ENCODE data around the gene SMG9. TPM values are rescaled to one million over a fixed set of nuclear protein-coding genes. Genes with fewer than 3 reads are reported as not detected.

SMG9 gene
- total and polyA plus RNA-seq, 2 donors from 2014 or later: 25.1 to 34.6 TPM

GRCh38 chr19:43782311-43782660 is 27.5 kb upstream of the SMG9 start:
- Histone ChIP-seq H3K4me1 (ENCODE audit: control insufficient read depth in 2 of 3, insufficient read depth in 2 of 3, low read depth in 1 of 3, low read length in 3 of 3) (no peaks in the 10 kb centered on the region), H3K4me3 (ENCODE audit: low read length in 3 of 3) (no peak overlapping the region), H3K9me3 (ENCODE audit: control insufficient read depth in 2 of 3, insufficient read depth in 1 of 3, low read length in 3 of 3) (no peaks in the 10 kb centered on the region), H3K9ac (ENCODE audit: low read length in 3 of 3) (no peak overlapping the region), H3K27ac (ENCODE audit: low read depth in 2 of 2, low read length in 2 of 2) (no peak overlapping the region), H3K36me3 (ENCODE audit: control insufficient read depth in 2 of 3, insufficient read depth in 3 of 3, low read length in 3 of 3) (no peaks in the 10 kb centered on the region), H3K27me3 (ENCODE audit: control insufficient read depth, insufficient read depth, low read length) (no peaks in the 10 kb centered on the region)
- TF ChIP-seq, protein P1, sequence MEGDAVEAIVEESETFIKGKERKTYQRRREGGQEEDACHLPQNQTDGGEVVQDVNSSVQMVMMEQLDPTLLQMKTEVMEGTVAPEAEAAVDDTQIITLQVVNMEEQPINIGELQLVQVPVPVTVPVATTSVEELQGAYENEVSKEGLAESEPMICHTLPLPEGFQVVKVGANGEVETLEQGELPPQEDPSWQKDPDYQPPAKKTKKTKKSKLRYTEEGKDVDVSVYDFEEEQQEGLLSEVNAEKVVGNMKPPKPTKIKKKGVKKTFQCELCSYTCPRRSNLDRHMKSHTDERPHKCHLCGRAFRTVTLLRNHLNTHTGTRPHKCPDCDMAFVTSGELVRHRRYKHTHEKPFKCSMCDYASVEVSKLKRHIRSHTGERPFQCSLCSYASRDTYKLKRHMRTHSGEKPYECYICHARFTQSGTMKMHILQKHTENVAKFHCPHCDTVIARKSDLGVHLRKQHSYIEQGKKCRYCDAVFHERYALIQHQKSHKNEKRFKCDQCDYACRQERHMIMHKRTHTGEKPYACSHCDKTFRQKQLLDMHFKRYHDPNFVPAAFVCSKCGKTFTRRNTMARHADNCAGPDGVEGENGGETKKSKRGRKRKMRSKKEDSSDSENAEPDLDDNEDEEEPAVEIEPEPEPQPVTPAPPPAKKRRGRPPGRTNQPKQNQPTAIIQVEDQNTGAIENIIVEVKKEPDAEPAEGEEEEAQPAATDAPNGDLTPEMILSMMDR (IDR thresholded peaks at IDR 0.05; ENCODE audit: borderline replicate concordance, extremely low read depth, insufficient read depth): no peak
- intact Hi-C loops (cut with DNase I): no loop called here
- FAIRE-seq (no peak), DNase-seq (no peak)

GRCh38 chr19:43781630-43782310 is 27.0 kb upstream of the SMG9 start:
- Histone ChIP-seq H3K27me3 (ENCODE audit: control insufficient read depth, insufficient read depth, low read length) (no peaks in the 10 kb centered on the region), H3K4me3 (ENCODE audit: low read length in 3 of 3) (no peak overlapping the region), H3K27ac (ENCODE audit: low read depth in 2 of 2, low read length in 2 of 2) (no peak overlapping the region), H3K4me1 (ENCODE audit: control insufficient read depth in 2 of 3, insufficient read depth in 2 of 3, low read depth in 1 of 3, low read length in 3 of 3) (no peaks in the 10 kb centered on the region), H3K9me3 (ENCODE audit: control insufficient read depth in 2 of 3, insufficient read depth in 1 of 3, low read length in 3 of 3) (no peaks in the 10 kb centered on the region), H3K9ac (ENCODE audit: low read length in 3 of 3) (no peak overlapping the region), H3K36me3 (ENCODE audit: control insufficient read depth in 2 of 3, insufficient read depth in 3 of 3, low read length in 3 of 3) (no peaks in the 10 kb centered on the region)
- TF ChIP-seq, protein P1 (IDR thresholded peaks at IDR 0.05; ENCODE audit: borderline replicate concordance, extremely low read depth, insufficient read depth): no peak
- FAIRE-seq (no peak), DNase-seq (no peak)
- intact Hi-C loops (cut with DNase I): no loop called here

- Histone ChIP-seq H3K4me1 (ENCODE audit: control insufficient read depth in 2 of 3, insufficient read depth in 2 of 3, low read depth in 1 of 3, low read length in 3 of 3) (no peaks in the 10 kb centered on the region), H3K9ac (ENCODE audit: low read length in 3 of 3) (no peak within 1 kb of the TSS), H3K4me3 (ENCODE audit: low read length in 3 of 3) (no peak within 1 kb of the TSS), H3K27me3 (ENCODE audit: control insufficient read depth, insufficient read depth, low read length) (no peaks in the 10 kb centered on the region), H3K27ac (ENCODE audit: low read depth in 2 of 2, low read length in 2 of 2) (no peak within 1 kb of the TSS), H3K9me3 (ENCODE audit: control insufficient read depth in 2 of 3, insufficient read depth in 1 of 3, low read length in 3 of 3) (no peaks in the 10 kb centered on the region), H3K36me3 (ENCODE audit: control insufficient read depth in 2 of 3, insufficient read depth in 3 of 3, low read length in 3 of 3) (no peaks in the 10 kb centered on the region)
- intact Hi-C loops (cut with DNase I): no loop called here
- FAIRE-seq (no peak), DNase-seq (peak in 1 of 5 donors; percentile 74)
- TF ChIP-seq, protein P1 (IDR thresholded peaks at IDR 0.05; ENCODE audit: borderline replicate concordance, extremely low read depth, insufficient read depth): no peak
Observed at GRCh38 chr19:43780706-43781525, 26.2 kb upstream of the SMG9 start, which contains the start of gene KCNN4. Gene KCNN4, minus strand, starts transcription at chr19:43780973. Its CDS starts 112 bp downstream, at chr19:43780861.
